Loucy (cell line): Measurements from ENCODE around the gene RANBP3.

Source experiments
- H2AFZ ChIP-seq: fragments of 200-600 bp; sonication (generic); 2 replicates; pipeline ENCODE4 v1.6.0; 2016; ENCODE audit warnings: antibody characterized with exemption, mild to moderate bottlenecking, low read length, moderate library complexity
- H3F3A ChIP-seq: fragments of 200-600 bp; 2 replicates; pipeline ENCODE4 v1.6.0; 2016; ENCODE audit warnings: antibody characterized with exemption, low read depth, mild to moderate bottlenecking
- H3K27me3 ChIP-seq: fragments of 200-600 bp; sonication (generic); 2 replicates; pipeline ENCODE4 v1.6.1; 2014; ENCODE audit warnings: low read length, mild to moderate bottlenecking; ENCODE audit not compliant: insufficient read depth, poor library complexity, severe bottlenecking
- H3K36me3 ChIP-seq: fragments of 200-600 bp; sonication (generic); 2 replicates; pipeline ENCODE4 v1.6.1; 2016; ENCODE audit warnings: low read length; ENCODE audit not compliant: insufficient read depth
- H3K4me1 ChIP-seq: fragments of 200-600 bp; sonication (generic); 2 replicates; pipeline ENCODE4 v1.5.1; 2014; ENCODE audit warnings: low read length, mild to moderate bottlenecking; ENCODE audit not compliant: insufficient read depth, poor library complexity, severe bottlenecking
- H3K4me2 ChIP-seq: fragments of 200-600 bp; sonication (generic); 2 replicates; pipeline ENCODE4 v1.6.0; 2014; ENCODE audit warnings: antibody characterized with exemption, low read length, low read depth, mild to moderate bottlenecking; ENCODE audit not compliant: poor library complexity, severe bottlenecking
- H3K4me3 ChIP-seq: fragments of 200-600 bp; sonication (generic); 2 replicates; pipeline ENCODE4 v1.5.1; 2014; ENCODE audit warnings: low read length, mild to moderate bottlenecking, mixed read lengths; ENCODE audit not compliant: poor library complexity, severe bottlenecking
- H3K79me2 ChIP-seq: fragments of 200-600 bp; sonication (generic); 2 replicates; pipeline ENCODE4 v1.6.1; 2014; ENCODE audit warnings: low read length; ENCODE audit not compliant: insufficient read depth
- H3K9ac ChIP-seq: fragments of 200-600 bp; sonication (generic); 2 replicates; pipeline ENCODE4 v1.6.0; 2014; ENCODE audit warnings: mild to moderate bottlenecking, low read depth, low read length, moderate library complexity; ENCODE audit not compliant: poor library complexity, severe bottlenecking
- H3K9me2 ChIP-seq: fragments of 200-600 bp; sonication (generic); replicated peaks from 2 replicates; pipeline ENCODE4 v1.6.1; 2016; ENCODE audit warnings: low read depth, low read length, mixed read lengths
- H3K9me3 ChIP-seq: fragments of 200-600 bp; sonication (generic); 2 replicates; pipeline ENCODE4 v1.6.1; 2014; ENCODE audit warnings: mild to moderate bottlenecking, antibody characterized with exemption, low read length, low read depth; ENCODE audit not compliant: insufficient read depth
- H4K20me1 ChIP-seq: fragments of 200-600 bp; sonication (generic); 2 replicates; pipeline ENCODE4 v1.6.0; 2014; ENCODE audit warnings: antibody characterized with exemption, low read length, mild to moderate bottlenecking; ENCODE audit not compliant: insufficient read depth, poor library complexity, severe bottlenecking
- CTCF ChIP-seq: fragments of 200-600 bp; sonication (generic); conservative IDR thresholded peaks from 2 replicates; pipeline ENCODE4 v1.5.1; 2014; ENCODE audit warnings: mild to moderate bottlenecking, antibody characterized with exemption, low read length
- EZH2phosphoT487 ChIP-seq: fragments of 200-600 bp; IDR thresholded peaks from 2 replicates; pipeline ENCODE4 v1.6.1; 2018; ENCODE audit warnings: antibody characterized with exemption, mild to moderate bottlenecking, moderate library complexity, borderline replicate concordance

Gene RANBP3

GRCh38 chr19:5968431-5969373 is 9.2 kb downstream of the RANBP3 start:
- Histone ChIP-seq H3K9me3 (no peaks in the 10 kb centered on the region), H3K4me2 (peak overlapping the region; percentile 44)

GRCh38 chr19:5967994-5968430 is 9.9 kb downstream of the RANBP3 start:
- H3K79me2 ChIP-seq = peaks cover 100% of the 10 kb centered on the region
- H3K9me3 ChIP-seq = no peaks in the 10 kb centered on the region
- H4K20me1 ChIP-seq = peaks cover 96% of the 10 kb centered on the region
- no peak overlapping the region for H3K4me3 ChIP-seq
- H3K9me2 ChIP-seq = no peaks in the 10 kb centered on the region
- H3K36me3 ChIP-seq = peaks cover 8% of the 10 kb centered on the region; the same call in 1 of the 2 replicates
- H3K27me3 ChIP-seq = no peaks in the 10 kb centered on the region
- peak overlapping the region; percentile 44 for H3K4me2 ChIP-seq
- H2AFZ ChIP-seq = no peak overlapping the region
- H3K9ac ChIP-seq = peak overlapping the region; percentile 16
- peaks cover 31% of the 10 kb centered on the region for H3K4me1 ChIP-seq
- TF ChIP-seq CTCF (peak; percentile 84), EZH2phosphoT487 (no peak)
- H3F3A ChIP-seq = no peaks in the 10 kb centered on the region

More at GRCh38 chr19:5968431-5969373, 9.2 kb downstream of the RANBP3 start:
- Histone ChIP-seq H3F3A (no peaks in the 10 kb centered on the region), H3K4me3 (no peak overlapping the region), H4K20me1 (peaks cover 95% of the 10 kb centered on the region), H3K36me3 (peaks cover 8% of the 10 kb centered on the region; the same call in 1 of the 2 replicates), H3K79me2 (peaks cover 100% of the 10 kb centered on the region), H3K27me3 (no peaks in the 10 kb centered on the region), H3K9me2 (no peaks in the 10 kb centered on the region), H3K4me1 (peaks cover 30% of the 10 kb centered on the region), H2AFZ (no peak overlapping the region), H3K9ac (peak overlapping the region; percentile 16)
- TF ChIP-seq CTCF = no peak
- TF ChIP-seq EZH2phosphoT487 = no peak

- Histone ChIP-seq H3K4me3 (no peak overlapping the region), H3K79me2 (peaks cover 100% of the 10 kb centered on the region), H3K9me2 (no peaks in the 10 kb centered on the region), H2AFZ (no peak overlapping the region), H3K27me3 (no peaks in the 10 kb centered on the region), H3K4me1 (peaks cover 32% of the 10 kb centered on the region), H4K20me1 (peaks cover 96% of the 10 kb centered on the region), H3K9ac (peak overlapping the region; percentile 16), H3K4me2 (peak overlapping the region; percentile 44), H3F3A (no peaks in the 10 kb centered on the region), H3K9me3 (no peaks in the 10 kb centered on the region), H3K36me3 (peaks cover 8% of the 10 kb centered on the region; the same call in 1 of the 2 replicates)
- TF ChIP-seq EZH2phosphoT487 = no peak
- TF ChIP-seq CTCF = no peak
Measured at GRCh38 chr19:5967571-5967970, 10.4 kb downstream of the RANBP3 start.
